Adrenal gland (tissue), 5 donors: ENCODE measurements around the gene P2RX6.

Experiments used
- POLR2A ChIP-seq, 2 donors: fragments of 450-650 bp; IDR thresholded peaks; one replicate each; pipeline ENCODE4 v1.6.1; 2017; ENCODE audit warnings: antibody characterized with exemption in 2 of 2, mild to moderate bottlenecking in 2 of 2, moderate library complexity in 1 of 2
- TF ChIP-seq, protein P1 (sequence below), 6 experiments: fragments of 450-650 bp in 4 of 6; fragments of 200-600 bp in 2 of 6; sonication (generic) in 1 of 6; IDR thresholded peaks; 1 replicate in 5 of 6; 2 replicates in 1 of 6; pipeline versions ENCODE4 v1.5.1 to v1.8.0; 2016 to 2021; ENCODE audit warnings: antibody characterized with exemption in 6 of 6, mild to moderate bottlenecking in 2 of 6, moderate library complexity in 1 of 6
- donor health status: DM: no; HTN: no; CAD: no.

DNA sequence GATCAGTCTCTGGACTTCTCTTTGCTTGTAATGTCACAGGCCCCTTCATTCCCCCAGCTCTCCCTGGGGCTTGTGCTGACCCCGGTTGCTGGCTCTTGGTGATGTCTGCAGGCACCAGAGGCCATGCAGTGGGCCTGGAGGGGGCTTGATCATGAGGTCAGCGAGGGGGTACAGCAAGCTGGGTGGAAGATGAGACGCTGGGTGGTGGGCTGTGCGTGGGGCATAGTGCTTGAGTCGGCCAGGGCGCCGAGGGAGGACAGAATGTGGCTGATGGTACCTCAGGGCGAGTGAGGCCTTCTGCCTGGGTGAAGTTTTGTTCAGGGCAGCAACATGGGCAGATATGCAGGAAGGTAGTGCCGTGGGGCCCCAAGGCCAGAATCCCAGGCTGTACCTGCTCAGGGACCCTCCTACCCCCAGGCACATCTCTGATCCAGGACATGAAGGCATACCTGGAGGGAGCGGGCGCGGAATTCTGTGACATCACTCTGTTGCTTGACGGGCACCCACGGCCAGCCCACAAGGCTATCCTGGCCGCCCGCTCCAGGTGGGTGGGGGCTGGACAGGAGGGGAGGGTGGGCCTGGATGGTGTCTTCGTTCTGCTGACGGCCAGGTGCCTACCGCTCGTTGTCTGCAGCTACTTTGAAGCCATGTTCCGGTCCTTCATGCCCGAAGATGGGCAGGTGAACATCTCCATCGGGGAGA is 19.5 kb upstream of the P2RX6 start:
- TF ChIP-seq, protein P1, sequence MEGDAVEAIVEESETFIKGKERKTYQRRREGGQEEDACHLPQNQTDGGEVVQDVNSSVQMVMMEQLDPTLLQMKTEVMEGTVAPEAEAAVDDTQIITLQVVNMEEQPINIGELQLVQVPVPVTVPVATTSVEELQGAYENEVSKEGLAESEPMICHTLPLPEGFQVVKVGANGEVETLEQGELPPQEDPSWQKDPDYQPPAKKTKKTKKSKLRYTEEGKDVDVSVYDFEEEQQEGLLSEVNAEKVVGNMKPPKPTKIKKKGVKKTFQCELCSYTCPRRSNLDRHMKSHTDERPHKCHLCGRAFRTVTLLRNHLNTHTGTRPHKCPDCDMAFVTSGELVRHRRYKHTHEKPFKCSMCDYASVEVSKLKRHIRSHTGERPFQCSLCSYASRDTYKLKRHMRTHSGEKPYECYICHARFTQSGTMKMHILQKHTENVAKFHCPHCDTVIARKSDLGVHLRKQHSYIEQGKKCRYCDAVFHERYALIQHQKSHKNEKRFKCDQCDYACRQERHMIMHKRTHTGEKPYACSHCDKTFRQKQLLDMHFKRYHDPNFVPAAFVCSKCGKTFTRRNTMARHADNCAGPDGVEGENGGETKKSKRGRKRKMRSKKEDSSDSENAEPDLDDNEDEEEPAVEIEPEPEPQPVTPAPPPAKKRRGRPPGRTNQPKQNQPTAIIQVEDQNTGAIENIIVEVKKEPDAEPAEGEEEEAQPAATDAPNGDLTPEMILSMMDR (IDR thresholded peaks at IDR 0.05), result no peak
- no peak for TF ChIP-seq POLR2A (IDR thresholded peaks at IDR 0.05)
